Measurements from ENCODE around the gene MPO. TPM values are rescaled to one million over a fixed set of nuclear protein-coding genes. Genes with fewer than 3 reads are reported as not detected.

MPO gene
- total RNA-seq, 1 experiment from 2014 or later, result not detected

DNA sequence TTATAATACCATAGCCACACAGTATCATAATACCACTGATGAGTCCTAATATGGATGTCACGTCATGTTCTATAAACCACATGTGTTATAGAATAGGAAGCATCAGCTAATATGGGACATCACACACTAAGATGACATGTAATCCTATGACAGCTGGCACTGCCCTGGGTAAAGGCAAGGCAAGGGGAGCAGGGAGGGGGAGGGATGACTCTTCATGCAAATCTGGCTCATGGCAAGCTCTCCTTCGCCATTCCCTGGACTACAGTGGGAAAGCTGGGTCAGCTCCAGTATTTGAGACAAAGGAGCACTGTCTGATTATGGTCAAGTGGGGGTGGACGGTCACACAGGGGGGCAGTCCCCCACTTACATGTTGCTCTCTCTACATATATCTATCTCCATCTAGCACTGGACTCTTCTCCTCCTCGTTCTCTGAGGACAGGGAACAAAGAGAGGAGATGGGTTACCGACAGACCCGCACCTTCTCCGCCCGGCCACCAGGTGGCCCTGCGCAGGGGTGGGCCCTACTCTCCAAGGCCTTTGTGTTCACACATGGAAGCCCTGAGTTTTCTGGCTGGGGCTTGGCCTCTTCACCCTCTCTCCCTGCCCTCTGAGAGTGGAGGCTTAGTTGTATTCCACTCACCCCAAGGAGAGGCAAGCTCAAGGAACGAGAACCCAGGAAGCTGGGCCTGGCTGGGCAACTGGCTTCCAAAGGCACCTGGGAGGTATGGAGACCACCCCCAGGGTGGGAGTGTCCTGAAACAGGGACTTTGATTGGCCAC, 23.4 kb upstream of the MPO start:
- no peaks in the 10 kb centered on the region for H4K20me1 ChIP-seq (ENCODE audit: insufficient read depth)
- TF ChIP-seq CEBPB (IDR thresholded peaks at IDR 0.05; ENCODE audit: low read depth) (no peak), ZNF274 (IDR thresholded peaks at IDR 0.05; ENCODE audit: low read depth, low read length) (no peak), ZFX (IDR thresholded peaks at IDR 0.05) (peak; percentile 27; the same call in 1 of the 2 replicates), SP1 (IDR thresholded peaks at IDR 0.05; ENCODE audit: low read depth) (no peak), SRF (IDR thresholded peaks at IDR 0.05; ENCODE audit: low read depth) (no peak), RAD21 (IDR thresholded peaks at IDR 0.05; ENCODE audit: low read depth) (peak; percentile 68), TCF7L2 (IDR thresholded peaks at IDR 0.05; ENCODE audit: borderline replicate concordance, extremely low read depth, insufficient read depth, insufficient read length) (peak; percentile 83)
- TF ChIP-seq, protein P1, sequence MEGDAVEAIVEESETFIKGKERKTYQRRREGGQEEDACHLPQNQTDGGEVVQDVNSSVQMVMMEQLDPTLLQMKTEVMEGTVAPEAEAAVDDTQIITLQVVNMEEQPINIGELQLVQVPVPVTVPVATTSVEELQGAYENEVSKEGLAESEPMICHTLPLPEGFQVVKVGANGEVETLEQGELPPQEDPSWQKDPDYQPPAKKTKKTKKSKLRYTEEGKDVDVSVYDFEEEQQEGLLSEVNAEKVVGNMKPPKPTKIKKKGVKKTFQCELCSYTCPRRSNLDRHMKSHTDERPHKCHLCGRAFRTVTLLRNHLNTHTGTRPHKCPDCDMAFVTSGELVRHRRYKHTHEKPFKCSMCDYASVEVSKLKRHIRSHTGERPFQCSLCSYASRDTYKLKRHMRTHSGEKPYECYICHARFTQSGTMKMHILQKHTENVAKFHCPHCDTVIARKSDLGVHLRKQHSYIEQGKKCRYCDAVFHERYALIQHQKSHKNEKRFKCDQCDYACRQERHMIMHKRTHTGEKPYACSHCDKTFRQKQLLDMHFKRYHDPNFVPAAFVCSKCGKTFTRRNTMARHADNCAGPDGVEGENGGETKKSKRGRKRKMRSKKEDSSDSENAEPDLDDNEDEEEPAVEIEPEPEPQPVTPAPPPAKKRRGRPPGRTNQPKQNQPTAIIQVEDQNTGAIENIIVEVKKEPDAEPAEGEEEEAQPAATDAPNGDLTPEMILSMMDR (IDR thresholded peaks at IDR 0.05 in 2 of 3, conservative IDR thresholded peaks at IDR 0.05 in 1 of 3; ENCODE audit: borderline replicate concordance in 1 of 3, insufficient read depth in 1 of 3, low read depth in 2 of 3, low read length in 2 of 3), result peak; percentile 82 to 99 (median 99)
- TF ChIP-seq, protein P2, sequence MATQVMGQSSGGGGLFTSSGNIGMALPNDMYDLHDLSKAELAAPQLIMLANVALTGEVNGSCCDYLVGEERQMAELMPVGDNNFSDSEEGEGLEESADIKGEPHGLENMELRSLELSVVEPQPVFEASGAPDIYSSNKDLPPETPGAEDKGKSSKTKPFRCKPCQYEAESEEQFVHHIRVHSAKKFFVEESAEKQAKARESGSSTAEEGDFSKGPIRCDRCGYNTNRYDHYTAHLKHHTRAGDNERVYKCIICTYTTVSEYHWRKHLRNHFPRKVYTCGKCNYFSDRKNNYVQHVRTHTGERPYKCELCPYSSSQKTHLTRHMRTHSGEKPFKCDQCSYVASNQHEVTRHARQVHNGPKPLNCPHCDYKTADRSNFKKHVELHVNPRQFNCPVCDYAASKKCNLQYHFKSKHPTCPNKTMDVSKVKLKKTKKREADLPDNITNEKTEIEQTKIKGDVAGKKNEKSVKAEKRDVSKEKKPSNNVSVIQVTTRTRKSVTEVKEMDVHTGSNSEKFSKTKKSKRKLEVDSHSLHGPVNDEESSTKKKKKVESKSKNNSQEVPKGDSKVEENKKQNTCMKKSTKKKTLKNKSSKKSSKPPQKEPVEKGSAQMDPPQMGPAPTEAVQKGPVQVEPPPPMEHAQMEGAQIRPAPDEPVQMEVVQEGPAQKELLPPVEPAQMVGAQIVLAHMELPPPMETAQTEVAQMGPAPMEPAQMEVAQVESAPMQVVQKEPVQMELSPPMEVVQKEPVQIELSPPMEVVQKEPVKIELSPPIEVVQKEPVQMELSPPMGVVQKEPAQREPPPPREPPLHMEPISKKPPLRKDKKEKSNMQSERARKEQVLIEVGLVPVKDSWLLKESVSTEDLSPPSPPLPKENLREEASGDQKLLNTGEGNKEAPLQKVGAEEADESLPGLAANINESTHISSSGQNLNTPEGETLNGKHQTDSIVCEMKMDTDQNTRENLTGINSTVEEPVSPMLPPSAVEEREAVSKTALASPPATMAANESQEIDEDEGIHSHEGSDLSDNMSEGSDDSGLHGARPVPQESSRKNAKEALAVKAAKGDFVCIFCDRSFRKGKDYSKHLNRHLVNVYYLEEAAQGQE (IDR thresholded peaks at IDR 0.05; ENCODE audit: low read depth), result no peak
- H3K27me3 ChIP-seq (ENCODE audit: insufficient read depth, low read length), result no peaks in the 10 kb centered on the region
- H3K4me3 ChIP-seq (replicated peaks in 1 of 2; ENCODE audit: low read depth in 1 of 2, low read length in 2 of 2), result no peak overlapping the region
- no peaks in the 10 kb centered on the region for H3K79me2 ChIP-seq (ENCODE audit: insufficient read depth, low read length)
- H3K9ac ChIP-seq (ENCODE audit: low read length), result no peak overlapping the region
- H3K9me3 ChIP-seq (ENCODE audit: control insufficient read depth in 1 of 2, insufficient read depth in 1 of 2, low read depth in 1 of 2, low read length in 2 of 2), result no peaks in the 10 kb centered on the region
- no peaks in the 10 kb centered on the region for H3K9me2 ChIP-seq (ENCODE audit: insufficient read depth)
- H3K36me3 ChIP-seq (ENCODE audit: control insufficient read depth in 1 of 2, insufficient read depth in 2 of 2, low read length in 2 of 2), result no peaks in the 10 kb centered on the region
- ATAC-seq (peak; percentile 96), DNase-seq (ENCODE audit: low read depth, low spot score) (peak; percentile 62)
- no TSS peak for BruUV-seq (replicated peaks)
- H3K27ac ChIP-seq (ENCODE audit: low read depth, low read length), result no peak overlapping the region; the same call in 1 of the 2 replicates
- intact Hi-C loops (cut with micrococcal nuclease), result loop anchor here (1.0 kb wide), 1 partner anchor 143 kb away; no protein-coding TSS in a partner anchor
- ChIA-PET POLR2A (interaction anchor here (1.3 kb wide), 1 partner anchor 113 kb away, joined by 3 read pairs; the partner anchor contains the start of gene RNF43), CTCF (interaction anchor here (0.6 to 4.8 kb wide), 8 partner anchors 9 to 144 kb away, joined by 3 to 27 read pairs (median 4); partner anchors contain the start of gene RNF43), RAD21 (ENCODE audit: low non-redundant PET in 1 of 2, low total read pairs in 2 of 2, uncharacterized antibody in 2 of 2, unreplicated experiment in 2 of 2) (interaction anchor here in 1 of 2 experiments (1.4 kb wide), 1 partner anchor 13 kb away, joined by 4 read pairs; no protein-coding TSS in a partner anchor)
- H2AFZ ChIP-seq (ENCODE audit: low read depth, low read length, poor library complexity, severe bottlenecking), result peak overlapping the region; percentile 84
- H3K4me2 ChIP-seq (ENCODE audit: low read length), result peak overlapping the region; percentile 41
- peaks cover 0 to 9% of the 10 kb centered on the region in 2 experiments; a peak in 2 of 4 replicates for H3K4me1 ChIP-seq (ENCODE audit: control insufficient read depth in 1 of 2, insufficient read depth in 2 of 2, low read length in 2 of 2)
